SIG-M5 (cell line): ENCODE data around the gene SNAP25.

ENCODE experiments used
- DNase-seq: peaks from one replicate; lab custom pipeline; 2025; lab: John Stamatoyannopoulos, UW

SNAP25 gene

DNA sequence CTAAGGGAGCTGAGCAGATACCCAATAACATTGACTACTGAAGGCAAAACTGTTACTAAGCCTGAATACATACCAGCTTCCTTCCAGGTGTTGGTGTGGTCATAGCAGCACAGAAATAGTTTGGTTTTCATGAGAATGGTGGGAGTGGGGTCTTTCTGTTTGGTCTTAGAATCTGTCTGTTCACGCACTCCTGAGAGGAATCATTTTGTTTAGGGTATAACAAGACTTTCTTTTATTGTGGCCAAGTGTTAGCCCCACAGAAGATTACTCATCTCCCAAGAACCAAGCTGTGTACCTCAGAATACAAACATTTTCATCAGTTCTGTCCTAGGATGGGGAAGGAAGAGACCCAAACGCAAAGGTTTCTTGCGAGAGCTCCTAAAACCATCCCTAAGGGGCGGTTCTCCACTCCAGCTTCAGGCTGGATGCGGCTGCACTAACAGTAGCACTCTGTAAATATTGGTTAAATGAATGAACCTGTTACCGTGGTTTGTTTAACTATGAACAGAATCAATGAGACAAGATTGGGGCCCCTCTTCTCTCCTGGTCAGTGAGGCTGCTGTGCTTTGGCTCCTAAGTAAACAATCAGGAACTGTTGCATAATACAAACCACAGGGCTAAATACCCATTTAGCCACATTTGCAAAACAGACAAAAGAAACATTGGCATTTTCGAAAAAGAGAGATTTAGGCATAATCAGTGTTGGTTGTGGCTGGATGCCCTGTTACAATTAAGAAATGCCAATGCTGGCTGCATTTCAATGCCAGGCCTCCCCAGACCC lies 44.9 kb downstream of the SNAP25 start:
- DNase-seq: no peak

DNA sequence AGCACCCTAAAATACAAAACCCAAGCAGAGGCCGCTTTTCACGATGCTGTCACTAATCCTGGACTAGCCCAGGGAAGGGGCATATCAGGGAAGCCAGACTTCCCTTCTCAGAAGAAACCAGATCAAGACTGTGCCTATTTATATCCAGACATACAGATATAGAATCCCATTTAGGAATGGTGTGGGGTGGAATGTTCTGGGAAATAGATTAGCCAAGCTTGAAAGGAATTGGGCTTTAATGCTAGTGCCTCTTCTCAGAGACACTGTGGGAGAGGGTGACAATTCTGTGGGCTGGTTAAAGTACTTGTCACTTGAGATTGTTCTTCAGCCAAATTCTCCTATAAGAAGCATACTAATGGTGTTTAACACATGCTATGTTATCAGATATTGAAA lies 45.5 kb downstream of the SNAP25 start:
- no peak for DNase-seq

DNA sequence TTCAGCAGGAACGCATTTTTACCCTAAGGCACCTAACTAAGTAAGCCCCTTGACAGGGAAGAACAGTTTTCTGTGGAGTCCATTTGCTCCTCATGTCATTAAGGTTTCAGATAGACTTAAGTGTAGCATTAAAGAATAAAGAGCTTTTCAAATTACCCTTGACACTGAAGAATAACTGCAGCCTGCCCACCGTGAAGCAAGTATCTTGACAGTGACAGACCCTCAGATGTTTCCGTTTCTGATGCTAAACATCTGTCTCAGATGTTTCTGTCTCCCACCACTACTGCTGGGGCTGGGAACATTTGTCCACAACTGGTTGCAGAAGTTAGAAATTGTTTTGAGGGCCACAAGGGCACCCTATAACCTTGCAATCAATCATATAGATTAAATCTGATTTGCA lies 50.0 kb downstream of the SNAP25 start:
- no peak for DNase-seq

DNA sequence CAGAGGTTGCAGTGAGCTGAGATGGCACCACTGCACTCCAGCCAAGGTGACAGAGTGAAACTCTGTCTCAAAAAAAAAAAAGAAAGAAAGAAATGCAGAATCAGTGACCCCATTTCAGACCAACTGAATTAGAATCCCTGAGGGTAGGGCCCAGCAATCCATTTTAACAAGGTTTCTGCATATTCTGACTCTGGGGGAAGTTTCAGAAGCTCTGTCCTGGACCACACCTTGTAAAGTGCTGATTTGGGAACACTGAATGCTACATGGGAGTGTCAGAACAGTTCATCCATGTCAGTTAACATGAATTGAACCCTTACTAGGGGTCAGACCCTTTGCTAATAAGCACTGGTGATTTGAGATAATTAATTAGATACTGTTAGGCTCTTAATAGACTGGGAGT lies 52.0 kb downstream of the SNAP25 start:
- no peak for DNase-seq

DNA sequence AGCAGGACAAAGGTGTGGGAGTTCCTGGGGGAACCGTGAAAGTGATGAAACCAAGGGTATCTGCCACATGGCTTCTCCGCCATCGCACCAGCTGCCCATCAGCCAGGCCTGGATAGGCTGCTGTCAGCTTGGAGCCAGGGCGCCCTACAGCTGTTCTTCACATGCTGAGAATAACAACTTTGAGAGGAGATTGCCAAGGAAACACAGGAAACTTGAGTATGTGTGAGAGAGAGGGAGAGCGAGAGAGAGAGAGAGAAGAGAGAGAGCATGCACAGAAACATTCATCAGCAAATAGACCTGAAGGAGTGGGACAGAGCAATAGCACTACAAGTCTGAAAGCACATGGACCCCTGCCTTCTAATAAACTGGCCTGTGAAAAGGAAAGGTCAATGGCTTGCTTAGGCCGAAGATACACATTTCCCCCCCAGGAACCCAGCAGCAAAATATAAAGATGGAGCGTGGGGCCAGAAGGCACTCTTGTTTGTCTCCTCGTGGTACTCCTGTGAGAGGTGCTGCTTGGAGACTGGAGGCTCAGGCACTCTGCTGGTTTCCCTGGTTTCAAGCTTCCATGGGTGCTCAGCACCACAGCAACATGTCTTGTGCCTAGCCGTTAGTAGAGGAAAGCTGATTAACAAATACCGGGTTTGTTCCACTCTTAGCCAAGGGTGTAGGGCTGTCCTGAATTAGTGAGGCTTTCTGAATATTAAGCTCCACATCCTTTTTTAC lies 53.0 kb downstream of the SNAP25 start:
- DNase-seq: no peak

DNA sequence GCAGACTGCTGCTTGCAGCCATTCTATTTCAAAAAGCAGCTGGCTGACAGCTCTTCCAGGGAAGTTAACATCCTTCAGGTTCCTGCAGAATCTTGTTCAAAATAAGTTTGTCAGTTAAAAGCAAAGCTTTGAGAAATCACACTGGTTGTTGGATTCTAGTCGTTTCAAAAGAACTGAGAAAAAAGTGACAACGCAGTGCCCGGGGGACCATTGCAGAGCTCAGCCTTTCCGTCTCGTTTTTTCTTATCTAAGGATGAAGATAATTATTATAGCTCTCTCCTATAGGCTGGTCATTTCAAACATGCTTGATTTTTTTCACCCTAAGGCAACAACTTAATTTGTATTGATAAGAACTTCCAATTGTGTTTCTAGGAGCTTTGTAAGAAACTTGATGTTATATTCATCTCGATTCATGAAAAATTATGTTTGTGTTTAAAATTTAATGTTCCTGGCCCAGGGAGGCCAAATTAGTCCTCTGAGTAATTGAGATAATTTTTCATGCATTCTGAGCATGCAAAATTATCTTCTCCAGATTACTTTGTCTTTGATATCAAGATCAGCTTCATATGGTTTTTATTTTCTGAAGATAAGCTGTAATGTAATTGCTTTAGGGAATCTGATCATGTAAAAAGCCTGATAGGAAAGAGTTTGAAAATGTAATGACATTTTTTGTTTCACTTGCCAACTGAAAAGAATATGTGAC lies 58.4 kb downstream of the SNAP25 start:
- DNase-seq: no peak

DNA sequence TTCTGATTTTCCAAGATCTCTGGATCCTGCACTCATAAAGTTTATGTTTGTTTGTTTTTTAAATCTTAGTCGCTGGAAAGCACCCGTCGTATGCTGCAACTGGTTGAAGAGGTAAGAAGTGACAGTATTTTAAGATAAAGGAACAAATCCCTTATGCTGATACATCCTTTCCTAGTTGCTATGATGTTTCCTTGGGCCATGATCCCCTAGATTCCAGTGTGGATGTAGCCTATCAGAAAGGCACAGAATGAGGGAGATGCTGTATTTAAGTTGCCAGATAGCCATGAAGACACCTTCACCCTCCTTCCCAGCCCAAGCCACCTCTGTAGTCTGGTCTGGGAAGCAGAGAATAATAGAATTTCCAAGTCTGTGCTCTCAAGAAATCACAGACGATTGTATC lies 59.0 kb downstream of the SNAP25 start:
- no peak for DNase-seq

DNA sequence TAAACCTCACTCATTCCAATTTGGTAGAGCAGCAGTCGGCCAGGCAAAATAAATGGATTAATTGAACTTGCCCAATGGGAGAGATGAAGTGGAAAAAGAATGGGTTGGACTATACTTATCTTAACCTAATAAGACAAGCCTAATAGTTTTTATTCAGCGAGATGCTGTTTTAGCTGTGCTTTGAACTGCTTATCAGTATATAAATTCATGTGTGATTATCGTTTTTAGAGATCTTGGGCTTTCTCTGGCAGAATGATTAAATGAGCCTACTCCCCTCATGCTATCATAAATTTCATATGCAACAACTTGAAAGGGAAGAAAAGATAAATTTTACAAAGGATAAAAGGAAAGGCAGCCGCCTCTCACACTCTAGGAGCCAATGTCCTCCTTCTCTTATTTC lies 59.8 kb downstream of the SNAP25 start:
- DNase-seq: no peak

DNA sequence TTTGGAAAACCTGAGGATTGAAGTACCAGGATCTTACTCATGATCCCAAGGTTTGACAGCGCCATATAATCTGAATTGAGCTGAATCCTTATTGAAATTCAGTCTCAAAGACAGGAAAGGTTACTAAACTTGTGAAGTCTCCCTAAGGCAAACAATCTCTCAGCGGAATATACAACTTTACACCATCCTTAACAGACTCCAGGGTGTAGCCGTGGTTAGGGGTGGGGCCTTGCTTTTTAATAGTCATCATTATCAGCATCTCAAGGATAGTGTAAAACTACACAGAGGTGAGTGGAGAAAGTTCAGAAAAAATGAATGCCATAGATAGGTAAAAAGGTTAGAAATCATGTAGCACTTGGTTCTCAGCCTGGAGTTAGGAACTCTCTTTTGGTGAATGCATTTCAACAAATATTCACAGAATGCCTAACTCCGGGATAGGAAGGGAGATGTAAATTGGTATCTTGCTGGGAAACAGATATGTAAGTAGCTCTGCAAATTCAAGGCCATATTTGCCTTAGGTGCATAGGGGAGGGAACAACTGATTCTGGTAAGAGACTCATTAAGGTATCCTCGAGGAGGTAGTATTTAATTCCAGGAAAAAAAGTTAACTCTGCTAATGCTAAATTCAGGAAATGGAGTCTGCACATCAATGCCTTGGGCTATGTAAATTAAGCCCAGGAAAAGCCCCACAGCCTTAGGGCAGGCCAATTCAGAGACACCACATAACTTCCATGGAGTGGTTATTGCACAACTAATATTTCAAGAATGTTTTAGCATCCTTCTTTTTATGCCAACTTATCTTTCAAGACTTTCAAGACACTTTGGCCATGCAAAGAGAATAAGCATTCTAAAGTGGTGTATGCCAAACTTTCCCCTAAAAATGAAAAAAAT lies 61.6 kb downstream of the SNAP25 start:
- DNase-seq: no peak

DNA sequence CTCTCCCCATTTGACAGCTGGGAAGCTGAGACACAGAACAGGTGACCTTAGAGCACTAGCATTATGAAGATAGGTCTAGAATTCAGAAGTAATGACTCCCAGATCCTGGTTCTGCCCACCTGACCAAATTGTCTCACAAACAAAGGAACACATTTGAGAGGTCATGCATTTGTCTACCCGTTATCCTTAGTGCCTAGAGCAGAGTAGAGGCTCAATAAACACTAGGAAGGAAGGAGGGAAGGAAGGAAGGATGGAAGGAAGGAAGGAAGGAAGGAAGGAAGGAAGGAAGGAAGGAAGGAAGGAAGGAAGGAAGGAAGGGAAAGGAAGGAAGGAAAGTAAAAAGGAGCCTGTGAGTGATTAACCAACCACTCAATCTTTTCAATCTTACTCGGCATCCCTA lies 63.3 kb downstream of the SNAP25 start:
- DNase-seq: no peak

DNA sequence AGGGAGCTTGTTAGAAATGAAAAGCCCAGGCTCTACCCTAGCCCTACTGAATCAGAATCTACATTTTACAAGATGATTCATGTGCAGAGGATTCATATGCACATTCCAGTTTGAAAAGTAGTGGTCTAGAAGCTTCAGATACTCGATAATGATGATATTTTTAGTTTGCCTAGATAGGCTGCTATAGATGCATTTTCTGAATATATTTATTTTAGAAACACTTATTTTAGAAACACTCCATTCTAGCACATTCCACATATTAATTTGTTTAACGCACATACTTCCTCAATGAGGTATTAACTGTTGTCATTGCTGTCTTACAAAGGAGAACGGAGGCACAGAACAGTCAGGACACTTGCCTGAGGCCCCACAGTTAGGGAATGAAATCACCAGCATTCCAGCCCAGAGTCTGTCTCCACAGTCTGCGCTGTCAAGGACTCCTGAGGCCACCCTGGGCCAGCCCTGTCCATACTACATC lies 64.4 kb downstream of the SNAP25 start:
- DNase-seq: no peak

DNA sequence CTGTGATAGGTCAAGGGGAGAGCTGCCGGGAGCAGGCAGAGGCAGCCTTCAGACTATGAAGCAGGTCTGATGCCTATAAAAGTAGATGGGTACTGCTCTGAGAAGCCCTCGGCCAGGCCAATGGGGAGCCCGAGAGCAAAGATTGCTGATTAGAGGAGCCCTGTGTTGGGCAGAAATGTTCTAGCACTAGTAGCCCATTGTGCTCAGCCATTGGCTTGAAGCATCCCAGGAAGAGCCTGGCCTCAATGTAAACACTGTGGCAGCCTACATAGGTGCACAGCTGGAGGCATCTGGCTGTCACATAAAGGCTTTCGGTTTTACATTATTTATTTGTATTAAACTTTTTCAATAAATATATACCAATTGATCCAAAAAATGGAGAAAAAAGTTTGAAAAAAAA lies 67.7 kb downstream of the SNAP25 start:
- DNase-seq: no peak

DNA sequence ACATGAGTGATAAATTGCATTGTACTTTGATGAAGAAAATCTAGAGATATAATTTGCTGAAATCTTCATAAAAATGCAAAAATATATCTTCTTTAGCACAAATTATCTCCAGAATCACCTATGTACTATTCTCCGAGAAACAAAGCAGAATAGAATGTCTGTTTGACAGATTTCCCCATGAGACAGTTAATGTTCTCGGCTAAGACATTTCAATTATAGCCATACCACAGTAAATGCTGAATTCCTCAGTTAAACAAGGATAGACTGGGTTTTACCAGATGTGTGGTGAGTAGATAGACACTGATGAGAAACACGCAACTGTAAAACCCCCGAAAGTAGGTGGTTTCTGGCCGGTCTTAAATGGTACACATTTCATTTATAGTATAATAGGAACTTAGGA lies 69.8 kb downstream of the SNAP25 start:
- DNase-seq: no peak

DNA sequence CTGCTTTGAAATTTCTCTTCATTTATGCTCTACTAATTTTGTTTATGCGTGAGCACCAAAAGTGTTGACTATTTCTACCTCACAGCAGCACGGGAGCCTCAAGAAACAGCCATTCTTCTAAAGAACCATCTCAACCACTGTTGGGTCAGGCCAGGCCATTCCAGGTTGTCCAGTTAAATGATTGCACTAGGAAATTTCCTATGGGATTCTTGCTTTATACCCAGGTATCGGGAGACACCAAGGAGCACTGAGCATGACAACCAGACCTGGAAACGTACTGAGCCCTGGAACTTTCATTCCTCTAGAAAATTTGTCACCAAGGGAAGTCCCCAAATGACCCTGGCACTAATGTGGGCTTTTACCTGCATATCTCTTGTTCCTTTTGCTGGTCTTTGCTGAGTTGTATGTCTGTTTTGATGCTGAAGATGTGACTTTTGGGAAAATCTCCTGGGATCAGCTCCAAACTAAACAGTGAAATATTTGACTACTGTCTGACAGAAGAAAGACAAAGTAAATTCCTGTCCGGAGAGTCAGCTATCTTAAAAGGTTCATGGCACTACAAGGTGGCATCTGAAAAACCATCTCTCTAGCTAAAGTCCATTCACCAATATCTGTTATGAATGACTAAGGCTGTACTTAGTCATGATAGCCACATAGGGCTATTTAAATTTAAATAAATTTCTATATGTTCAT lies 70.5 kb downstream of the SNAP25 start:
- no peak for DNase-seq

DNA sequence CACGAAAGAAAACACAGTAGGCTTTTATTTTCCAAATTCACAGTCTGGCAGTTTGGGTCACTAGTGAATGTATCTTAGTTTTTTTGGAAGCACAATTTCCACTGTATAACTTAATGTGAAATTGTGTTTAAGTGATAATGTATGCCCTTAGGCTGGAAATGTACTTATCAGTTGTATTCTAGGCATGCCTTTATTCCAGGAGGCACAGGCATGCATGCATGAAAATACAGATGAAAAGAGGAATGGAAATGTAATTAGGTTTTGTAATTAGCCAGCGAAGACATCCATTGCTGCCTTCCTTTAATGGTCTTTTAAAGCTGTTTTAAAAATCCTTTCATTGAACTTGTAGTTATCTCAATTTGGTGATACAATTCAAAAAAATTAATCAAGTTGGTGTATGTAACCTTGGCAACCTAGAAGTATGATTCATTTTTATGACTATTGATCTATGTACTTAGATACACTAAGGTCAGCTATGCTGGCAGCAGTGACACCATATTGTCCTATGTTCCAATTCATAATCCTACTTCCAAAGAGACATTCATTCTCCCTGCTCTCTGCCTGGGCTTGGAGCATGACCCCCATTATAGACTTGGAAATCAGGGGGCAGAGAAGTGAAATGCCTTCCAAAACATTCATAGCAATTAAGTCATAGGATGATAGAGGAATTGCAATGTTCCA lies 73.1 kb downstream of the SNAP25 start:
- no peak for DNase-seq

DNA sequence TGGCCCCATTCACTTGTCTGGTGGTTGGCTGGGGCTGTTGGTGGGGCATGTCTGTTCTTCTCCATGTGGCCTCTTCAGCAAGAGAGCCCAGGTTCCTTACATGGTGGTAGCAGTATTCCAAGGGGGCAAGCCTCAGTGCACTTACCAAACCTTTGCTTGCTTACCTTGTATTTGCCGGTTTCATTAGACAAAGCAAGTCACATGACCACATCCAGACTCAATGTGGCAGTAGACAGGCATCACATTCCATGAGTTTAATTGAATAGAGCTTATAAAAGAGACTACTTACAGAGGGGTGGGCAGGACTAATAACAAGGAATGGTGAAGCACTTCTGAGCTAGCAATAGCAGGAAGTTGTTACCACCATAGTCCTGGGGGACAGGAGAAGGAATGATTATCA lies 78.6 kb downstream of the SNAP25 start:
- no peak for DNase-seq

DNA sequence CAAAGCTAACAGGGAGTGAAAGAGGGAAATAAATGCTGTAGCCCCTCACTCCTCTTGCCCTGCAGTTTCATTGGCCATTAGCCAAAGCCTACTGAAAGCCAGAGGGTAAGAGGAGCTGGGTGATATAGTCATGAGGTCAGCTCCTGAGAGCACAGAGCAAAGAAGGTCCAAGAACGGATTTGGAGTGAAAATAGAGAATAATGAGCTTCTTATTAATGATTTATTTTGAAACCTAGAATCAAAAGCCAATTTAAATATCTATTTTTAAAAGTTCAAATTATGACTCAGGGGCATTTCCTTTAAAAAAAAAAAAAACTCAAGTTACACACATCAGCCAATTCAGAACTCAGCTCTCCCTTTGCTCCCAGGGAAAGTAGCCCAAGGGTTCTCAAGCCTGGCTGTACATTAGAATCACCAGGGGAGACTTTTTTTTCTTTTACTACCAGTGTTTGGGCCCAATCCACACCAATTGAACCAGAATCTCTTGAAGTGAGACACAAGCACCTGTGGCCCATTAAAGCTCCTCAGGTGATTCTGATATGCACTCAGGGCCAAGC lies 79.1 kb downstream of the SNAP25 start:
- DNase-seq: no peak

DNA sequence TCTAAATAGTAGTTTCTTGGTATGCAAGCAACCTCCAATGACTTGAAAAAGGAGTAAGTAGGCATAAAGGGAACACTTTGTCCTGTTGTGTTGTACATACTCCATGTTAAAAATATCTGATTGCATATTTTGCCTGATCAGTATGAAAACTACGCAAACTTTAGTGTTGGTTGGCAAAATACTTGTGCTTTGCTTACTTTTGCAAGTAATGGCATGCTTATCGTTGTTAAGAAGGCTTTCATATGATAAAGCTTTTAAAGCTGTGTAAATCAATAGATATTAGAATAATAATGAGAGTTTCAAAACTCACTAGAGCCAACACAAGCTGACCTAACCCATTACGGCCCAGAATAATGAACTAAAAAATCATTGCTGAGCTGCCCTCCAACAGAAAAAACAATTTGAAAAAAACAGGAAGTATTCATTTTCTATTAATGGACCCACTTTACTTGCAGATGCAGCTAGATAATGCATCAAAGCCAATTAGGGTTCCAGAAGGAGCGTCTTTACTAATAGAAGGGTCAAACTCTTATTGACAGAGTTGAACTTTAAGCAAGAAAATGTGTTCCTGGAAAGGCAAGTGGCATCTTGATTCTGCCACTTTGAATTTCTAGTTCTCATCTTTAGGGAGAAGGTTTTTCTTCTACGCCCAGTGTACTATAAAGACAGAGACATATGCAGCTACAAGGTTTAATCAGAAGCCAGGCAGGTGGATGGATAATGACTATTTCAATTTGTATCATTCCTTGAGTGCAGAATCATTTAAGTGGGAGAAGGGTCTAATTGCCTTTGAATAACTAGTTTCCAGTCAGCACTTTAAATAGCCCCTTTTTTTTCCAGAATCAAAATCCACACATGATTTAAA lies 82.2 kb downstream of the SNAP25 start:
- DNase-seq: no peak

DNA sequence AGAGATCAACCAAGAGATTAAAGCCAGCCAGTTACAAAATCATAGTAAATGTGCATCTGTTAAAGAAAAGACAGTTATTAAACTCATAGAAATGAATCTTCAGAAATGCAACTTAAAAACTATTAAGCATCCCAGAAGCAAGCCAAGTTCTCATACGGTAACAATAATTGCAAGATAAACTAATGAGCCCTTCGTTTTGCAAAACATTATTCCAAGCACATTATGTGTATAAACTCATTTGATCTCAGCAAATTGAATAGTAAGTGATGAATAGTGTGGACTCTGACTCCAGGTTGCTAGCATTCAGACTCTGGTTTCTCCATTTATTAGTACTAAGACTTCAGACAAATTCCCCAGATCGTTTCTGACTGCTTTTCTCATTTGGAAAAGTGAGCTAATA lies 85.2 kb downstream of the SNAP25 start:
- DNase-seq: no peak
